Mesodermal cell (in vitro differentiated cells): ENCODE results near the gene SMURF1.
"Not testable (repeated sequence)": the region's sequence is repeated elsewhere in the genome, so short reads cannot be mapped to it uniquely, and the experiment has no call there.

Experiments used
- H3K27ac ChIP-seq: 2 replicates; pipeline ENCODE4 v1.7.0; 2013; ENCODE audit warnings: mild to moderate bottlenecking, low read depth, low read length, moderate library complexity; ENCODE audit not compliant: severe bottlenecking
- H3K36me3 ChIP-seq: 2 replicates; pipeline ENCODE4 v1.7.1; 2013; ENCODE audit warnings: mild to moderate bottlenecking, low read length, moderate library complexity; ENCODE audit not compliant: control insufficient read depth, insufficient read depth
- H3K4me1 ChIP-seq: one replicate; pipeline ENCODE4 v1.7.1; 2013; ENCODE audit warnings: mild to moderate bottlenecking, low read length; ENCODE audit not compliant: insufficient read depth, control insufficient read depth, poor library complexity, severe bottlenecking
- H3K4me3 ChIP-seq: 2 replicates; pipeline ENCODE4 v1.7.0; 2013; ENCODE audit warnings: low read length, control low read depth, mild to moderate bottlenecking; ENCODE audit not compliant: insufficient read depth, poor library complexity, severe bottlenecking; ENCODE audit errors: extremely low read depth
- H3K9me3 ChIP-seq: 2 replicates; pipeline ENCODE4 v1.7.1; 2013; ENCODE audit warnings: mild to moderate bottlenecking, low read length, moderate library complexity; ENCODE audit not compliant: control insufficient read depth
- WGBS, 2 experiments: methylation state at CpG; one replicate each; pipeline ENCODE4 v1.1.5; 2013; ENCODE audit warnings: missing lambda C conversion rate in 2 of 2; ENCODE audit not compliant: insufficient coverage in 2 of 2; 5-methylcytosine and 5-hydroxymethylcytosine counted together

The SMURF1 gene

GRCh38 chr7:99106411-99106810, 37.5 kb downstream of the SMURF1 start:
- H3K4me3 ChIP-seq: no peak overlapping the region
- 75 to 78% methylated on average over 5 to 6 of the region's 6 CpGs for WGBS, 2 experiments
- H3K4me1 ChIP-seq: peaks cover 28% of the 10 kb centered on the region
- no peak overlapping the region for H3K27ac ChIP-seq
- H3K9me3 ChIP-seq: no peaks in the 10 kb centered on the region
- no peaks in the 10 kb centered on the region for H3K36me3 ChIP-seq

GRCh38 chr7:99105756-99106155, 38.2 kb downstream of the SMURF1 start:
- 87 to 100% methylated on average over 2 to 3 of the region's 3 CpGs for WGBS, 2 experiments
- Histone ChIP-seq H3K9me3 (no peaks in the 10 kb centered on the region), H3K36me3 (no peaks in the 10 kb centered on the region), H3K4me1 (peaks cover 26% of the 10 kb centered on the region), H3K27ac (no peak overlapping the region), H3K4me3 (no peak overlapping the region)

- Histone ChIP-seq H3K9me3 (peaks cover 2% of the 10 kb centered on the region), H3K4me1 (peaks cover 29% of the 10 kb centered on the region), H3K27ac (no peak overlapping the region), H3K36me3 (no peaks in the 10 kb centered on the region), H3K4me3 (no peak overlapping the region)
- WGBS, 2 experiments: 89 to 93% methylated on average over 1 to 2 of the region's 3 CpGs
These were observed 39.3 kb downstream of the SMURF1 start for GRCh38 chr7:99104631-99105030.

GRCh38 chr7:99103836-99104235, 40.1 kb downstream of the SMURF1 start:
- H3K27ac ChIP-seq: not testable (repeated sequence)

GRCh38 chr7:99102809-99103690, 40.9 kb downstream of the SMURF1 start:
- Histone ChIP-seq H3K36me3 (no peaks in the 10 kb centered on the region), H3K9me3 (peaks cover 5% of the 10 kb centered on the region), H3K4me1 (peaks cover 23% of the 10 kb centered on the region), H3K27ac (no peak overlapping the region), H3K4me3 (no peak overlapping the region)
- 94 to 96% methylated on average over 2 to 8 of the region's 11 CpGs for WGBS, 2 experiments

More at GRCh38 chr7:99103836-99104235, 40.1 kb downstream of the SMURF1 start:
- not testable (repeated sequence) for H3K36me3 ChIP-seq, H3K9me3 ChIP-seq, H3K4me3 ChIP-seq
- H3K4me1 ChIP-seq: peaks cover 28% of the 10 kb centered on the region
- 97 to 98% methylated on average over 9 to 10 of the region's 13 CpGs for WGBS, 2 experiments

GRCh38 chr7:99102361-99102760, 41.5 kb downstream of the SMURF1 start:
- no CpG with 5 or more reads among the region's 1 CpG for WGBS, 2 experiments
- peaks cover 16% of the 10 kb centered on the region for H3K4me1 ChIP-seq
- H3K27ac ChIP-seq: no peak overlapping the region

GRCh38 chr7:99101516-99101915, 42.4 kb downstream of the SMURF1 start:
- H3K9me3 ChIP-seq, H3K27ac ChIP-seq, H3K4me1 ChIP-seq, H3K4me3 ChIP-seq, H3K36me3 ChIP-seq: not testable (repeated sequence)
- 88 to 95% methylated on average over 10 of the region's 13 CpGs for WGBS, 2 experiments

More at GRCh38 chr7:99102361-99102760, 41.5 kb downstream of the SMURF1 start:
- Histone ChIP-seq H3K36me3 (peaks cover under 1% of the 10 kb centered on the region), H3K9me3 (peaks cover 5% of the 10 kb centered on the region), H3K4me3 (no peak overlapping the region)

- 79 to 89% methylated on average over 1 to 3 of the region's 6 CpGs for WGBS, 2 experiments
- peak overlapping the region; percentile 46 for H3K27ac ChIP-seq
These were observed 44.3 kb downstream of the SMURF1 start for GRCh38 chr7:99099499-99100077.

GRCh38 chr7:99098824-99099498, 44.9 kb downstream of the SMURF1 start:
- Histone ChIP-seq H3K4me1 (peaks cover 10% of the 10 kb centered on the region), H3K36me3 (peaks cover 5% of the 10 kb centered on the region), H3K9me3 (peaks cover 5% of the 10 kb centered on the region), H3K27ac (peak overlapping the region; percentile 79), H3K4me3 (no peak overlapping the region)
- WGBS, 2 experiments: 53 to 67% methylated on average over 2 to 5 of the region's 6 CpGs

More at GRCh38 chr7:99099499-99100077, 44.3 kb downstream of the SMURF1 start:
- Histone ChIP-seq H3K4me3 (no peak overlapping the region), H3K36me3 (peaks cover 5% of the 10 kb centered on the region), H3K9me3 (peaks cover 5% of the 10 kb centered on the region), H3K4me1 (peaks cover 10% of the 10 kb centered on the region)

GRCh38 chr7:99098286-99098823, 45.6 kb downstream of the SMURF1 start:
- H3K4me3 ChIP-seq: no peak overlapping the region
- peaks cover 5% of the 10 kb centered on the region for H3K9me3 ChIP-seq
- peaks cover 10% of the 10 kb centered on the region for H3K4me1 ChIP-seq
- H3K27ac ChIP-seq: peak overlapping the region; percentile 79
- peaks cover 5% of the 10 kb centered on the region for H3K36me3 ChIP-seq
- 78 to 93% methylated on average over 3 of the region's 3 CpGs for WGBS, 2 experiments
